Bronchial epithelial cell (primary cell): Measurements from ENCODE around the gene ZNF397. TPM values are rescaled to one million over a fixed set of nuclear protein-coding genes. Genes with fewer than 3 reads are reported as not detected.

Experiments
- DNase-seq: peaks from one replicate; pipeline ENCODE4 v3.0.0-alpha.2; 2010; ENCODE audit warnings: low read depth
- FAIRE-seq: peaks from 2 replicates; lab custom pipeline; 2011; peaks lifted over from hg19 to GRCh38; lab: Jason Lieb, UNC
- H3K27me3 ChIP-seq: 2 replicates; pipeline ENCODE4 v1.5.1; 2011; ENCODE audit warnings: low read length; ENCODE audit not compliant: control insufficient read depth, insufficient read depth
- H3K36me3 ChIP-seq: 2 replicates; pipeline ENCODE4 v1.5.1; 2011; ENCODE audit warnings: low read length; ENCODE audit not compliant: control insufficient read depth, insufficient read depth
- H3K4me3 ChIP-seq: 2 replicates; pipeline ENCODE4 v1.5.1; 2011; ENCODE audit warnings: mild to moderate bottlenecking, low read depth, low read length, control low read depth
- CTCF ChIP-seq: IDR thresholded peaks from 2 replicates; pipeline ENCODE4 v1.5.1; 2011; ENCODE audit warnings: mild to moderate bottlenecking, moderate library complexity, low read length, control low read depth, inconsistent platforms; ENCODE audit not compliant: insufficient read depth, severe bottlenecking
- total RNA-seq: library from RNA; depleted of rRNA; stranded (reverse); fragments of >200 nt; gene quantifications from 2 replicates; pipeline ENCODE4 v1.2.1, GENCODE V29; 2014

The ZNF397 gene
- total RNA-seq, 1 donor from 2014 or later: 15.0 TPM

GRCh38 chr18:35242426-35242825 is 1.6 kb downstream of the ZNF397 start:
- Histone ChIP-seq H3K27me3 (no peaks in the 10 kb centered on the region), H3K4me3 (no peak overlapping the region), H3K36me3 (peaks cover 20% of the 10 kb centered on the region)
- DNase-seq (no peak), FAIRE-seq (no peak)
- no peak for TF ChIP-seq CTCF

- no peak for FAIRE-seq
- H3K4me3 ChIP-seq: no peak overlapping the region
- TF ChIP-seq CTCF: no peak
- H3K36me3 ChIP-seq: peaks cover 21% of the 10 kb centered on the region
- no peaks in the 10 kb centered on the region for H3K27me3 ChIP-seq
- no peak for DNase-seq
Observed at GRCh38 chr18:35244671-35245070, 3.8 kb downstream of the ZNF397 start.

- no peaks in the 10 kb centered on the region for H3K27me3 ChIP-seq
- FAIRE-seq (no peak), DNase-seq (no peak)
- no peak overlapping the region for H3K4me3 ChIP-seq
- H3K36me3 ChIP-seq: peaks cover 21% of the 10 kb centered on the region
- no peak for TF ChIP-seq CTCF
Observed at GRCh38 chr18:35245719-35246317, 5.0 kb downstream of the ZNF397 start.

- FAIRE-seq (peak; percentile 60), DNase-seq (no peak)
- TF ChIP-seq CTCF: no peak
- H3K27me3 ChIP-seq: no peaks in the 10 kb centered on the region
- no peak overlapping the region for H3K4me3 ChIP-seq
- peaks cover 21% of the 10 kb centered on the region for H3K36me3 ChIP-seq
Observed at GRCh38 chr18:35246831-35247230, 6.0 kb downstream of the ZNF397 start.

GRCh38 chr18:35247412-35248249 is 6.8 kb downstream of the ZNF397 start:
- FAIRE-seq: no peak
- peaks cover 21% of the 10 kb centered on the region for H3K36me3 ChIP-seq
- TF ChIP-seq CTCF: no peak
- no peaks in the 10 kb centered on the region for H3K27me3 ChIP-seq
- no peak for DNase-seq
- no peak overlapping the region for H3K4me3 ChIP-seq
